ENCODE measurements around the gene FAM13B.

DNA sequence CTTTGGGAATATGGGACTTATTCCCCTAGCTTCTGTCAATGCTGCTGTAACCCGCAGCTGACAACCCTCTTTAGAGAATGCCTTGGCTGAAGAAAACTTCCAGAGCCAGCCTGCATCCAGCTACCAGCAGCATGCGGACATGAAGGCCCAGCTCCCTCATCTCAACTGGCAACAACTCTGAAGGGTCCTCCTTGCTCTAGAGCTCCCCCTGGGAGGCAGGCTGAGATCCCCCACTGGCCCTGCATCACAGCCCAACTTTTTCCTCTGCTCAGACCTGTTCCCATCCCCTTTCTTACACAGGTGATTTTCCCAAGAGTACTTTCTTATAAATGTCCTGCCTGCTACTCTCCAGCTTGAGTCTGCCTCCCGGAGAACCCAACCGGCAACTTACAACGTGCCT lies 32.2 kb upstream of the FAM13B start:
- TF ChIP-seq CTCF (IDR thresholded peaks at IDR 0.05) (no peak), POLR2AphosphoS5 (IDR thresholded peaks at IDR 0.05) (no peak), POLR2A (IDR thresholded peaks at IDR 0.05) (no peak)

All from suprapubic skin (tissue), 4 donors.